Astrocyte (in vitro differentiated cells and primary cell): Measurements from ENCODE around the gene NAB1. TPM values are rescaled to one million over a fixed set of nuclear protein-coding genes. Genes with fewer than 3 reads are reported as not detected.

Source experiments
- DNase-seq: peaks from one replicate; pipeline ENCODE4 v3.0.0-alpha.2; 2010; ENCODE audit warnings: low read depth
- FAIRE-seq: peaks from 2 replicates; lab custom pipeline; 2011; peaks lifted over from hg19 to GRCh38; lab: Jason Lieb, UNC
- H2AFZ ChIP-seq: 2 replicates; pipeline ENCODE4 v1.6.0; 2012; ENCODE audit warnings: low read depth, low read length, inconsistent platforms
- H3K27ac ChIP-seq: 2 replicates; pipeline ENCODE4 v1.5.1; 2011; ENCODE audit warnings: low read depth, low read length, inconsistent platforms
- H3K27me3 ChIP-seq: 2 replicates; pipeline ENCODE4 v1.6.0; 2011; ENCODE audit warnings: low read length, inconsistent platforms; ENCODE audit not compliant: insufficient read depth
- H3K36me3 ChIP-seq: 2 replicates; pipeline ENCODE4 v1.5.1; 2011; ENCODE audit warnings: low read length, inconsistent platforms; ENCODE audit not compliant: insufficient read depth
- H3K4me1 ChIP-seq: 2 replicates; pipeline ENCODE4 v1.5.1; 2011; ENCODE audit warnings: low read length, inconsistent platforms; ENCODE audit not compliant: insufficient read depth
- H3K4me2 ChIP-seq: 2 replicates; pipeline ENCODE4 v1.6.0; 2012; ENCODE audit warnings: low read length, inconsistent platforms
- H3K4me3 ChIP-seq: 2 replicates; pipeline ENCODE4 v1.5.1; 2011; ENCODE audit warnings: low read depth, mild to moderate bottlenecking, low read length, inconsistent platforms; ENCODE audit not compliant: insufficient read depth
- H3K79me2 ChIP-seq: 2 replicates; pipeline ENCODE4 v1.6.0; 2012; ENCODE audit warnings: mild to moderate bottlenecking, low read length, inconsistent platforms; ENCODE audit not compliant: insufficient read depth
- H3K9ac ChIP-seq: 2 replicates; pipeline ENCODE4 v1.6.0; 2012; ENCODE audit warnings: mild to moderate bottlenecking, low read length, inconsistent platforms
- H3K9me3 ChIP-seq: 2 replicates; pipeline ENCODE4 v1.5.1; 2012; ENCODE audit warnings: low read depth, mild to moderate bottlenecking, low read length, inconsistent platforms; ENCODE audit not compliant: insufficient read depth
- H4K20me1 ChIP-seq: 2 replicates; pipeline ENCODE4 v1.6.0; 2012; ENCODE audit warnings: low read length, inconsistent platforms; ENCODE audit not compliant: insufficient read depth
- H3K27ac Mint-ChIP-seq: one replicate; pipeline ENCODE4 v1.8.0; 2021; ENCODE audit warnings: mild to moderate bottlenecking, mixed read lengths; ENCODE audit not compliant: unreplicated experiment
- H3K27me3 Mint-ChIP-seq: one replicate; pipeline ENCODE4 v1.8.0; 2021; ENCODE audit warnings: low read depth, mixed read lengths; ENCODE audit not compliant: unreplicated experiment
- H3K36me3 Mint-ChIP-seq: one replicate; pipeline ENCODE4 v1.8.0; 2021; ENCODE audit warnings: low read depth, mixed read lengths; ENCODE audit not compliant: unreplicated experiment
- H3K4me1 Mint-ChIP-seq: one replicate; pipeline ENCODE4 v1.8.0; 2021; ENCODE audit warnings: low read depth, mixed read lengths; ENCODE audit not compliant: unreplicated experiment
- H3K4me3 Mint-ChIP-seq: one replicate; pipeline ENCODE4 v1.8.0; 2021; ENCODE audit warnings: mild to moderate bottlenecking, moderate library complexity, mixed read lengths; ENCODE audit not compliant: unreplicated experiment
- H3K9me3 Mint-ChIP-seq: one replicate; pipeline ENCODE4 v1.8.0; 2021; ENCODE audit warnings: mild to moderate bottlenecking, mixed read lengths; ENCODE audit not compliant: unreplicated experiment
- CTCF ChIP-seq: IDR thresholded peaks from 2 replicates; pipeline ENCODE4 v1.5.1; 2011; ENCODE audit warnings: low read depth, mild to moderate bottlenecking, inconsistent platforms, low read length, moderate library complexity; ENCODE audit not compliant: insufficient read depth
- EZH2 ChIP-seq: IDR thresholded peaks from 2 replicates; pipeline ENCODE4 v1.6.1; 2012; ENCODE audit warnings: mild to moderate bottlenecking, low read length, inconsistent platforms; ENCODE audit not compliant: insufficient read depth
- total RNA-seq: library from RNA; stranded (reverse); gene quantifications from 2 replicates; pipeline ENCODE4 v1.2.1, GENCODE V29; 2021

NAB1 gene
- total RNA-seq, 1 donor from 2014 or later: 25.4 TPM

GRCh38 chr2:190674966-190675650 is 26.2 kb downstream of the NAB1 start:
- no peak overlapping the region for H3K9ac ChIP-seq
- H3K4me1 ChIP-seq: no peaks in the 10 kb centered on the region
- DNase-seq (no peak), FAIRE-seq (no peak)
- H4K20me1 ChIP-seq: peaks cover 3% of the 10 kb centered on the region
- Mint-ChIP-seq H3K4me1 (peaks cover 31% of the 10 kb centered on the region), H3K27me3 (no peaks in the 10 kb centered on the region), H3K36me3 (peaks cover 8% of the 10 kb centered on the region), H3K9me3 (no peaks in the 10 kb centered on the region), H3K27ac (no peak overlapping the region), H3K4me3 (no peak overlapping the region)
- no peak overlapping the region for H3K27ac ChIP-seq
- H3K4me3 ChIP-seq: no peak overlapping the region
- TF ChIP-seq CTCF (no peak), EZH2 (no peak)
- no peak overlapping the region for H3K4me2 ChIP-seq
- peaks cover 11% of the 10 kb centered on the region for H3K36me3 ChIP-seq
- H3K79me2 ChIP-seq: no peaks in the 10 kb centered on the region
- no peaks in the 10 kb centered on the region for H3K9me3 ChIP-seq
- no peaks in the 10 kb centered on the region for H3K27me3 ChIP-seq
- H2AFZ ChIP-seq: no peak overlapping the region

DNA sequence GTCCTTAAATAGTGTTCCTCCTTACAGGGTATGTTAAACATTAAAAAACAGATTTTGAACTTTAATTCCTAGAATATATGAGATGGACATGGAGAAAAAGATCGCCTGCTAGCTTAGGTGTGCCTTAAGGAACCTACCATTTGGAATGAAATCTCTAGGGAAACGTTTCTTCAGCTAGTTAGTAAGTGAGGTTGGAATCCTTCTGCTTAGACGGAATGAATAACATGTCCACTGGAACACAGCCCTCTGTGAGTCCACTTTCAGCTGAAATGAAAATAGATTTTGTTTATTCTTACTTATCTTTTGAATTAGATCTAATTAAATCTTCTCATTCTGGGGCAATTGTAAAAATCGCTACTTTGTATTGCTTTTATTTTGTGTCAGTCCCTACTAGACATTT is 28.4 kb downstream of the NAB1 start:
- Histone ChIP-seq H2AFZ (no peak overlapping the region), H4K20me1 (peaks cover 3% of the 10 kb centered on the region), H3K27ac (no peak overlapping the region), H3K36me3 (peaks cover 2% of the 10 kb centered on the region), H3K79me2 (no peaks in the 10 kb centered on the region), H3K4me1 (peaks cover 3% of the 10 kb centered on the region), H3K27me3 (no peaks in the 10 kb centered on the region), H3K4me3 (no peak overlapping the region), H3K4me2 (no peak overlapping the region), H3K9me3 (no peaks in the 10 kb centered on the region), H3K9ac (no peak overlapping the region)
- FAIRE-seq (no peak), DNase-seq (no peak)
- H3K27me3 Mint-ChIP-seq: no peaks in the 10 kb centered on the region
- H3K4me3 Mint-ChIP-seq: no peak overlapping the region
- H3K4me1 Mint-ChIP-seq: peaks cover 43% of the 10 kb centered on the region
- no peaks in the 10 kb centered on the region for H3K9me3 Mint-ChIP-seq
- H3K27ac Mint-ChIP-seq: no peak overlapping the region
- H3K36me3 Mint-ChIP-seq: peaks cover 11% of the 10 kb centered on the region
- TF ChIP-seq EZH2: no peak

DNA sequence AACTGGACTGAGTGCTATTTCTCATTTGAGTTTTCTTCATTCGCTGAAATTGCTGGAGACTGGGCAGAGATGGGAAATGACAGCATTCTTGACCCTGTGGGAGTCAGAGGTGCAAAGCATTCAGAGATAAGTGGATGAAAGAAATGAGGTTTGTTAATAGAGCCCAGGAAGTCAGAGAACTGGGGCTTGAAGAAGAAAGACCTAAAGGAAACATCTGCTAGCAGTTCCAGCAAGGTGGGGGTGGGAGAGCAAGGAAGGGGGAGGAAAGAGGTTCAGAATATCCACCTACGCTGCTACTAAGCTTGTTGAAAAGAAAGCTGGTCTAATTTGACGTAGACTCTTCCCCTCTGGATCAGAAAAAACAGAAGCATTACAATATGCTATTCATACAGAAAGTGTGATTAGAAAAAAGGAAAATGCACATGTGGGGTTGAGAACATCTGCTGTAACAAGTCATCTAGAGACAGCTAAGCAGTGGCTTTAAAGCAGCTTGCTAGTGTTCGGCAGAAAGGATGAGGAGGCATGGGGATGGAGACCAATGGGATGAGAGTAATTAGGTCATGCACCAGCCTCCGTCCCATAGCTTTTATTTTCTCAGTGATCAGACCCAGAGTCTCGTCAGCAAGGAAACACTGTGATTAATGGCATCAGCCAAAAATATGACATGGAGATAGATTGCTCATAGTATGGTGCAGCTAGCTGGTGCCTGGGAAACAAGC is 29.7 kb downstream of the NAB1 start:
- H3K27ac ChIP-seq: no peak overlapping the region
- peaks cover 2% of the 10 kb centered on the region for H3K36me3 ChIP-seq
- peak overlapping the region; percentile 11 for H3K4me3 ChIP-seq
- H4K20me1 ChIP-seq: peaks cover 3% of the 10 kb centered on the region
- no peak for TF ChIP-seq EZH2
- no peak for TF ChIP-seq CTCF
- Mint-ChIP-seq H3K27ac (peak overlapping the region; percentile 51), H3K36me3 (peaks cover 9% of the 10 kb centered on the region), H3K9me3 (no peaks in the 10 kb centered on the region), H3K4me1 (peaks cover 44% of the 10 kb centered on the region), H3K27me3 (no peaks in the 10 kb centered on the region), H3K4me3 (peak overlapping the region; percentile 40)
- H3K9me3 ChIP-seq: no peaks in the 10 kb centered on the region
- no peak overlapping the region for H3K9ac ChIP-seq
- H3K4me1 ChIP-seq: peaks cover 4% of the 10 kb centered on the region
- DNase-seq (peak; percentile 48), FAIRE-seq (no peak)
- H3K27me3 ChIP-seq: no peaks in the 10 kb centered on the region
- no peaks in the 10 kb centered on the region for H3K79me2 ChIP-seq
- H2AFZ ChIP-seq: no peak overlapping the region
- H3K4me2 ChIP-seq: peak overlapping the region; percentile 56
